GDM1 (cell line): ENCODE measurements around the gene UIMC1.
A peak's percentile ranks its signal among the peaks of the same experiment; 100 is the strongest.
"Not testable (repeated sequence)": the region's sequence is repeated elsewhere in the genome, so short reads cannot be mapped to it uniquely, and the experiment has no call there.

Source experiments
- DNase-seq: peaks from one replicate; lab custom pipeline; 2025; lab: John Stamatoyannopoulos, UW

Gene UIMC1

DNA sequence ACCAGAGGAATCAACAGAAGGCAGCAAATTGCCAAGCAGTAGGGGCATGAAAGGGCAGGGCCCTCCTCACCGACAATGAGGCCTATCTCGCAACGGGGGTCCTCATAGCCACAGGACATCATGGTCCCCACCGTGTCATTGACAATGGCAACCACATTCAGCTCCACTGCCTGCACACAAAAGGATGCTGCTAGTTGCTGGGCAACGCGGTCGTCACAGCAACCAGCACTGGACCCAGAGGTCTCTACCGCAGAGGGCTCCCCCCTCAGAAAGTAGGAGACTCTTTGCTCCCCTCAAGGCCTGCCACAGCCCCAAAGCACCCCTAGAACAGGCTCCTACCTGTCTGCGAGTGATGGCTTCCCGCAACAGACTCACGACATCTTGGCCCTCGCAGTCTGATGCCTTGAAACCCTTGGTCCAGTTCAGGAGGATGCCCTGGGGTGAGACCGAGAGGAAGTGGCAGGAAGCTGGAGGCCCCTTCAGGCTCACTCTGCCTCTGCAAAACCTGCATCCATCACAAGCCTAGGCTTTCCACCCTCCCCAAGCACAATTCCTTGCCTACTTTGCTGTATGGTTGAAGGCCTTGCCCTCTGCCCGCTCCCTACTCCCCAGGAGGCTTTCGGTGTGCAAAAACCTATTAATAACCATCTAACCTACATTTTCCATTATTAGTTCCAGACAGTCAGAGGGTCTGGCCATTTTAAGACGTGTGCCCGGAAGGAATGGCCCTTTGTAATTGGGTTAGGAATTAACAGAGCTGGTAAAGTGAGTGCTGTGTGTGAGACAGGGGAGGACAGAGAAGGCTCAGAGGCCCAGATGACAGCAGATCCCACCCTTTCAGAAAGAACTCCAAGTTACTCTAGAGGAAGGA, 122.6 kb downstream of the UIMC1 start:
- DNase-seq: no peak

DNA sequence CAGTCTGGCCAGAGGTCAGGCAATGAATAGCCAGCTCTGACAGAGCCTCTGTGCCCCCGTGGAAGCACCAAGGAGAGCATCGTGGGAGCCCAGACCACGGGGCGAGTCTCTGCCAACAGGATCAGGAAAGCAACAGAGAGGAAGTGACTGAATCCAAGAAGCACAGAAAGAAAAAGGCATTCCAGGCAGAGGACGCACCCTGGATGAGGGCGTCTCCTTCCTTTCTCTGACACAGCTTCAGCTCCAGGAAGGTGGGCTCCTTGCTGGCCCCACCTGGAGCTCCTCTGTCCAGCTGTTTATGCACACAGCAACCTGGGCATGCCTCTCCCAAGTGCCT, 124.0 kb downstream of the UIMC1 start:
- no peak for DNase-seq

GRCh38 chr5:176881816-176882566, 124.6 kb downstream of the UIMC1 start:
- no peak for DNase-seq

DNA sequence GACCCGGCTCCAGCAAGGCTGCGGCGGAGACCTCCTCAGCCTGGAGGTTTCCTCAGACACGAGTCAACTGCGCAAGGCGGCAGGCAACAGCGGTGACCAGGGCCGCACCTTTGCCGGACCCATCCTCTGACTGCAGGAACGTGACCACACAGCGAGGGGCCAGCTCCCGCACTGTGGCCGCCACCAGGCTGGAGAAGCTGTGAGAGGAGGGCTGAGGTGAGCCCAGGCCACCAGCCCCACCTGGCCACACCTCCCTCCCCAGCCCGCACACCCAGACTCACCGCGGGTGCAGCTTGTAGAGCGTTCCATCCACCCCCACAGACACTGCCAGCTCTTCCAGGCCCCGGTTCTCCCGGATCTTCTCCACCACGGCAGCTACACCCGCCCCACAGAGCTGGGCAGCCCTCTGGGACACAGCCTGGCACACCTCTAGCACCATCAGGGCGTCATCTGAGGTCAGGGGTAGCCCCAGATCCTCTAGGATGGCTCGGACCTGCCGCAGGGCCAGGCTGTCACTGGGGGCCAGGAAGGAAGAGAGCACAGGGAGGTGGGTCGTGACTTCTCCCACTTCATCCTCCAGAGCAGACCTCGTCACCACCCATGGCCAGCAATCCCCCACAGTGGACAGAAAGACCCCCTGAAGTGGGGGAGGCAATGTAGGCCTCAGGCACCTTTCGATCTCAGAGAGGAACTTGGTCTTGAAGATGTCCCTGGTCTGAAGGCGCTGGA, 125.4 kb downstream of the UIMC1 start:
- DNase-seq: no peak

DNA sequence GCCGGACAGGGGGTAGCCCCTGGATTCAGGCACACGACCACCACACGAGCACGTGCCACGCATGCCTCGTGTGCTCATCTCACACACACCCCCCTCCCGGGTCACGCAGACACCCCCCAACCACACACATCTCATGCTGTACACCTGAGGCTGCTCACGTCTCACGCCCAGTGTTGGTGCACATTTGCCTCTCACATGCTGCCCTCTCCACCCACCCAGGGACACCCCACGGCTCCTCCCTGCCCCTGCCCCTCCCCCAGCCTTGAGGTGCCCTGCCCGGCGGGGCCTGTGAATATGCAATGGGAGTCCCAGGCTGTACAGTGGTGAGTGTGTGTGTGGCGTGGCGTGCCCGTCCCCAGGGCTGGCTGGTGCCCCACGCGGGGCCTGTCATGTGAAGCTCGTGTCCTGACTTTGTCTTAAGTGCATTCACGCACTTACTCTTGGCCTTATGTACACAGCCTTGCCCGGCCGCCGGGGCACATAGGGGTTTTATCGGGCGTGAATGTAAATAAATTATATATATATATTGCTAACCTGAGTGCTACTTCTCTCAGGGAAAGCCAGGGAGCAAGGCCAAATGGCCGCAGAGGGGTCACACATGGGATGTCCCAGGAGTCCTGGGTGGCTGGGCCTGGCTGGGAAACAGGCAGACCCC, 126.1 kb downstream of the UIMC1 start:
- DNase-seq: no peak

DNA sequence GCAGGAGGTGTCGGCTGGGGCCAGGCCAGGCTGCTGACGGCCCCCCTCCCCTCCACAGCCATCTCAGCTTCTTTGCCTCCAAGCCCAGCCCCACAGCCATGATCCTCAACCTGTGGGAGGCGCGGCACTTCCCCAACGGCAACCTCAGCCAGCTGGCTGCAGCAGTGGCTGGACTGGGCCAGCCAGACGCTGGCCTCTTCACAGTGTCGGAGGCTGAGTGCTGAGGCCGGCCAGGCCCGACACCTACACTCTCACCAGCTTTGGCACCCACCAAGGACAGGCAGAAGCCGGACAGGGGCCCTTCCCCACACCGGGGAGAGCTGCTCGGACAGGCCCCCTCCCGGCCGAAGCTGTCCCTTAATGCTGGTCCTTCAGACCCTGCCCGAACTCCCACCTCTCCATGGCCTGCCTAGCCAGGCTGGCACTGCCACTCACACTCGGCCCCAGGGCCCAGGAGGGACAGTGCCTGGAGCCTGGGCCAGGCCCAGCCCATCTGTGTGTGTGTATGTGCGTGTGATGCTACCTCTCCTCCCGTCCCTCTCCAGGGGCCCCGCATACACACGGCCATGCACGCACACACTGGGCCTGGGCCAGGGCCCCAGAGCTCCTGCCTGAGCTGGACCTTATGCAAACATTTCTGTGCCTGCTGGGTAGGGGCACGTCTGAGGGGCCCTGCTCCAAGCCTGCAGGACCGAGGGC, 126.8 kb downstream of the UIMC1 start:
- no peak for DNase-seq

DNA sequence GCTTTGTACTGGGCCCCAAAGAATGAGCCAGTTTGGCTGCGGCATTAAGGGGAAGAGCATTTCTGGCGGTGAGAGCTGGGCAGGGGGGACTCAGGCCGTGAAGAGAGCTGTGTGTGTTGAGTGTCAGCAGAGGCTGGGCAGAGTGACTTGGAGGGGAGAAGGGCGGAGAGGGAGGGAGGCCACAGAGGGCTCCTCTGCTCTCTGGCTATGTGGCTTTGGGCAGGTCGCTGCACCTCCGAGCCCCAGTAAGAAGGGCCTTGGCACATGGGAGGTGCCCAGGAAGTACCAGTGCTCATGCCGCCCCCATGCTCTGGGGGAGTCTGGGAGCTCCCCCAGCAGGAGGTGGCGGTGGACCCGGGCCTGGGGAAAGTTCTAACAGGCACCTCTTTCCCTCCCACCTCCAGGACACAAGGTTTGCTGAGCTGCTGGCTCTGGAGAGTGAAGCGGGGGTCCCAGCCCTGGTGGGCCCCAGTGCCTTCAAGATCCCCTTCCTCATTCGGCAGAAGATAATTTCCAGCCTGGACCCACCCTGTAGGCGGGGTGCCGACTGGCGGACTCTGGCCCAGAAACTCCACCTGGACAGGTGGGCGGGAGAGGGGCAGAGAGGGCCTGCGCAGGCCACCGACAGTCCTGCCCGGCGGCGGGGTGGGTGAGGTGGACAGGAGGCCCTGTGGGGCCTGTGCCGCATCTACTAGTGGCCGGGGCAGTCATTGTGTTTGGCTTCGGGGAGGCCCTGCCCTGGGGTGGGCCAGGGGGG, 127.5 kb downstream of the UIMC1 start:
- no peak for DNase-seq

- DNase-seq: no peak
Measured at GRCh38 chr5:176878463-176878862, 128.1 kb downstream of the UIMC1 start.

DNA sequence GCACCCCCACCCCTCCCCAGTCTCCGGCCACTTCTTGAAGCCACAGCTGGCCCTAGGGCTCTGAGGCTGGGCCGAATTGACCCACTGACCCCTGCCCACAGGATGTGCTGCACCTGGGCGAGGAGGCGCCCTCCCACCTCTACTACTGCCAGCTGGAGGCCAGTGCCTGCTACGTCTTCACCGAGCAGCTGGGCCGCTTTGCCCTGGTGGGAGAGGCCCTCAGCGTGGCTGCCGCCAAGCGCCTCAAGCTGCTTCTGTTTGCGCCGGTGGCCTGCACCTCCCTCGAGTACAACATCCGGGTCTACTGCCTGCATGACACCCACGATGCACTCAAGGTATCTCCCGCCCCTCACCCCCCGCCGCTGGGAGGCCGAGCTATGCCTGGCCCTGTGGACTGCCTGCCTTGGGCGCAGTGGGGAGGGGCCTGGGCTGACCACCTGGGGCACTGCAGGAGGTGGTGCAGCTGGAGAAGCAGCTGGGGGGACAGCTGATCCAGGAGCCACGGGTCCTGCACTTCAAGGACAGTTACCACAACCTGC, 128.7 kb downstream of the UIMC1 start:
- no peak for DNase-seq

GRCh38 chr5:176876506-176877431, 129.8 kb downstream of the UIMC1 start:
- no peak for DNase-seq

GRCh38 chr5:176875783-176876505, 130.6 kb downstream of the UIMC1 start:
- DNase-seq: peak; percentile 14

DNA sequence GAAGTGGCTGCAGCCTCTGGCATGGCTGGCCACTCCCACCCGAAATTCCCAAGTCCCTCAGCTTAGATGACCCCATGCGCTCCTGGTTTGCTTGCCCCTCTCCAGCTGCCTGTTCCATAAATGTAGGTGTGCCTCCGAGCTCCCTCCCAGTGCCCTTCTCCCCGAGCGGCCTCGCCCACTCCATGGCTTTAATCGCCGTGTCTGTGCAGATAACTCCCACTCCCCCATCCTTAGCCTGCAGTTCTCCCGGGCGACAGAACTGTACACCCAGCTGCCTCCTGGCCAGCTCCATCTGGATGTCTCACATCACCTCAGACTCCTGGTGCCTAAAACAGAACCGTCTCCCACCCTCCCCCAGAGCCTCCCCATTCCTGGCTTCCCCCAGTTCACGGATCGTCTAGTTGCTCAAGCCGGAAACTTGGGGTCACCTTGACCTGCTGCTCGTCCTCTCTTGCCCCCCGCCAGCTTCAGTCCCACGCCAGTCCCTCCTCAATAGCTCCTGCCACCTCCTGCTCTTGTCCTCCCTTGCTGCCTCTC, 131.5 kb downstream of the UIMC1 start:
- no peak for DNase-seq

GRCh38 chr5:176874198-176874780, 132.3 kb downstream of the UIMC1 start:
- DNase-seq: no peak

DNA sequence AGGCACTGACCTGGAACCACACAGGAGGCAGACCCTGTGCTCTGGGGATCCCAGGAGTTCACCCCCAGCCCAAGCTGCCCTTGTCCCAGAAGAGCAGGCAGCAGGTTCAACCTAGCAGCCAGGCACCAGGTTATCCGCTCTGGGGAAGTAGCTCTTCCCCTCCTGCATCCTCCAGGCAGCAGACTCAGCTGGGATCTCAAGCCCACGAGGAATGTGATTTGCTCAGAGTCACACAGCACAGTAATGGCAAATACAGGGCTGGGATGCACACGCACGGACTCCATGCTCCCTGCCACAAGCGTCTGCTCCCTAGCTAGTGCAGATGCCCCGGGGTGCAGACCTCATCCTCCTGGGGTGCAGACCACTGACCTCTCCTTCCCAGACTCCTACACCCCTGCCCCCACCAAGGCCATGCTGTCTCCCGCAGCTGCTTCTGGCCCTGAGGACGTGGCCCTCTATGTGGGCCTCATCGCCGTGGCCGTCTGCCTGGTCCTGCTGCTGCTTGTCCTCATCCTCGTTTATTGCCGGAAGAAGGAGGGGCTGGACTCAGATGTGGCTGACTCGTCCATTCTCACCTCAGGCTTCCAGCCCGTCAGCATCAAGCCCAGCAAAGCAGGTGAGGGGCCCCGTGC, 132.9 kb downstream of the UIMC1 start:
- no peak for DNase-seq

- DNase-seq: not testable (repeated sequence)
Measured at GRCh38 chr5:176873011-176873410, 133.6 kb downstream of the UIMC1 start.

GRCh38 chr5:176872586-176872985, 134.0 kb downstream of the UIMC1 start:
- DNase-seq: not testable (repeated sequence)

- DNase-seq: not testable (repeated sequence)
Measured at GRCh38 chr5:176870644-176871043, 135.9 kb downstream of the UIMC1 start.
